Stimulated activated CD8-positive, alpha-beta memory T cell treated with anti-CD3 and anti-CD28 coated beads, Interleukin-12 subunit alpha, Interleukin-12 subunit beta, amount 100 ng/mL, for 1 hour (primary cell): ENCODE results near the gene SLC22A16.

Source experiments
- DNase-seq: peaks from one replicate; pipeline ENCODE4 v3.0.0-alpha.2; 2020; ENCODE audit warnings: low read depth

SLC22A16 gene

GRCh38 chr6:110400208-110400607, 76.2 kb downstream of the SLC22A16 start:
- DNase-seq: no peak

GRCh38 chr6:110399219-110400071, 77.0 kb downstream of the SLC22A16 start:
- DNase-seq: no peak

- DNase-seq: no peak
Observed at GRCh38 chr6:110398778-110399177, 77.6 kb downstream of the SLC22A16 start.

GRCh38 chr6:110395221-110395620, 81.2 kb downstream of the SLC22A16 start:
- DNase-seq: no peak

- DNase-seq: no peak
Observed at GRCh38 chr6:110394409-110394808, 82.0 kb downstream of the SLC22A16 start.

GRCh38 chr6:110392727-110393126, 83.7 kb downstream of the SLC22A16 start:
- DNase-seq: no peak

- DNase-seq: no peak
Observed at GRCh38 chr6:110390404-110390803, 86.0 kb downstream of the SLC22A16 start.

GRCh38 chr6:110389689-110390382, 86.6 kb downstream of the SLC22A16 start:
- no peak for DNase-seq

GRCh38 chr6:110387986-110388385, 88.4 kb downstream of the SLC22A16 start:
- DNase-seq: no peak

GRCh38 chr6:110385458-110385863, 91.0 kb downstream of the SLC22A16 start:
- no peak for DNase-seq

- DNase-seq: no peak
Observed at GRCh38 chr6:110378552-110378951, 97.9 kb downstream of the SLC22A16 start.
